ENCODE data around the gene TCEANC. TPM values are rescaled to one million over a fixed set of nuclear protein-coding genes. Genes with fewer than 3 reads are reported as not detected.

The TCEANC gene
- total RNA-seq, 2 donors from 2014 or later = 1.8 to 3.6 TPM

DNA sequence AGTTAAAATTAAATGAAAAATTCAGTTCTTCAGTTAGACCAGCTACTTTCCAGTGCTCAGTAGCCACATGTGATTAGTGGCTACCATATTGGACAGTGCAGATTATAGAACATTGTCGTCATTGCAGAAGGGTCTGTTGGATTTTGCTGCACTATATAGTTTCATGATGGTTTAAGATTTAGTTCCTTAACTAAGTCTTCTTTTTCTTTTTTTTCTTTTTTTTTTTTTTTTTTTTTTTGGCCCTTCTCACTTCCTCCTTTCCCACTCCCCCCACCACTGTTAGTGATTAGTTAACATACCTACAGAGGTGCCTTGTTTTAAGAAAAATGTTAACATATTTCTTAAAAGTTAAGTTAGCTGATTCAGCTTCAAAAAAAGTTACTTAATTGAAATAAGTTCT, 45.0 kb downstream of the TCEANC start:
- Mint-ChIP-seq H3K4me1 (peaks cover 11% of the 10 kb centered on the region), H3K9me3 (peaks cover 64% of the 10 kb centered on the region), H3K4me3 (no peak overlapping the region), H3K27ac (no peak overlapping the region), H3K36me3 (ENCODE audit: low read depth) (no peaks in the 10 kb centered on the region), H3K27me3 (ENCODE audit: insufficient read depth) (no peaks in the 10 kb centered on the region)
- TF ChIP-seq, protein P1, sequence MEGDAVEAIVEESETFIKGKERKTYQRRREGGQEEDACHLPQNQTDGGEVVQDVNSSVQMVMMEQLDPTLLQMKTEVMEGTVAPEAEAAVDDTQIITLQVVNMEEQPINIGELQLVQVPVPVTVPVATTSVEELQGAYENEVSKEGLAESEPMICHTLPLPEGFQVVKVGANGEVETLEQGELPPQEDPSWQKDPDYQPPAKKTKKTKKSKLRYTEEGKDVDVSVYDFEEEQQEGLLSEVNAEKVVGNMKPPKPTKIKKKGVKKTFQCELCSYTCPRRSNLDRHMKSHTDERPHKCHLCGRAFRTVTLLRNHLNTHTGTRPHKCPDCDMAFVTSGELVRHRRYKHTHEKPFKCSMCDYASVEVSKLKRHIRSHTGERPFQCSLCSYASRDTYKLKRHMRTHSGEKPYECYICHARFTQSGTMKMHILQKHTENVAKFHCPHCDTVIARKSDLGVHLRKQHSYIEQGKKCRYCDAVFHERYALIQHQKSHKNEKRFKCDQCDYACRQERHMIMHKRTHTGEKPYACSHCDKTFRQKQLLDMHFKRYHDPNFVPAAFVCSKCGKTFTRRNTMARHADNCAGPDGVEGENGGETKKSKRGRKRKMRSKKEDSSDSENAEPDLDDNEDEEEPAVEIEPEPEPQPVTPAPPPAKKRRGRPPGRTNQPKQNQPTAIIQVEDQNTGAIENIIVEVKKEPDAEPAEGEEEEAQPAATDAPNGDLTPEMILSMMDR (conservative IDR thresholded peaks at IDR 0.05) = no peak
- DNase-seq = no peak
- no peak overlapping the region for H3K27ac ChIP-seq (ENCODE audit: low read depth, low read length)
- H3K4me3 ChIP-seq (ENCODE audit: low read length) = no peak overlapping the region
- 90% methylated on average over 1 of the region's 1 CpG; no CpG with 5 or more reads in 1 of the 2 experiments for WGBS, 2 experiments (ENCODE audit: insufficient coverage in 1 of 2, insufficient read length in 1 of 2)
- H3K36me3 ChIP-seq (ENCODE audit: control insufficient read depth, insufficient read depth, low read length) = peaks cover 4% of the 10 kb centered on the region
- H3K9me3 ChIP-seq (ENCODE audit: control insufficient read depth, low read length) = no peaks in the 10 kb centered on the region
- no peaks in the 10 kb centered on the region for H3K4me1 ChIP-seq (ENCODE audit: control insufficient read depth, insufficient read depth, low read length)
- H3K27me3 ChIP-seq (ENCODE audit: control insufficient read depth, insufficient read depth, low read length, poor library complexity, severe bottlenecking) = no peaks in the 10 kb centered on the region
- no peak overlapping the region for H3K9ac ChIP-seq (ENCODE audit: extremely low read depth, low read length, poor library complexity, severe bottlenecking)

DNA sequence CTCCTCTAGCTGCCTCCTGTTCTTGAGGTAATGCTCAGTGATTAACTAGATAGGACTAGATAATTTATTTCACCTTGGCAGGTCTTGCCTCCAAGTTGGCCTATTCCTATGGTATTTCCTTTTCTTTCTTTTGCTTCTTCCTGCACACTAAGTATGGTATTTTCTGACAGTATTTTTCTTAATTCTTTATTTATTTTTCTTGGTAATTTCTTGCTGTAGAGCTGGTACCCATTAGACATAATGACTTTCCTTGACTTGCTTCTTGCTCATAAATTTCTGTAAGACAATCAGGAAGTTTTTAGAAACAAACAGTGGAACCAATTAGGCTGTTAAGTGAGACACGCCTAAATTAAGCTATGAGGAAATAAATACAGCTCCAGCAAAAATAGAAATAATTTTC, 45.5 kb downstream of the TCEANC start:
- H3K27me3 ChIP-seq (ENCODE audit: control insufficient read depth, insufficient read depth, low read length, poor library complexity, severe bottlenecking) = no peaks in the 10 kb centered on the region
- peaks cover 59% of the 10 kb centered on the region for H3K9me3 Mint-ChIP-seq
- no peaks in the 10 kb centered on the region for H3K27me3 Mint-ChIP-seq (ENCODE audit: insufficient read depth)
- TF ChIP-seq, protein P1 (conservative IDR thresholded peaks at IDR 0.05) = no peak
- H3K36me3 ChIP-seq (ENCODE audit: control insufficient read depth, insufficient read depth, low read length) = peaks cover 4% of the 10 kb centered on the region
- no peaks in the 10 kb centered on the region for H3K36me3 Mint-ChIP-seq (ENCODE audit: low read depth)
- H3K4me3 Mint-ChIP-seq = no peak overlapping the region
- H3K27ac ChIP-seq (ENCODE audit: low read depth, low read length) = no peak overlapping the region
- no peak overlapping the region for H3K27ac Mint-ChIP-seq
- H3K4me1 Mint-ChIP-seq = peaks cover 7% of the 10 kb centered on the region
- no peak overlapping the region for H3K4me3 ChIP-seq (ENCODE audit: low read length)
- H3K9ac ChIP-seq (ENCODE audit: extremely low read depth, low read length, poor library complexity, severe bottlenecking) = no peak overlapping the region
- H3K4me1 ChIP-seq (ENCODE audit: control insufficient read depth, insufficient read depth, low read length) = no peaks in the 10 kb centered on the region
- WGBS, 2 experiments (ENCODE audit: insufficient coverage in 1 of 2, insufficient read length in 1 of 2) = 100% methylated on average over 1 of the region's 1 CpG; no CpG with 5 or more reads in 1 of the 2 experiments
- DNase-seq = no peak
- H3K9me3 ChIP-seq (ENCODE audit: control insufficient read depth, low read length) = no peaks in the 10 kb centered on the region

- peaks cover 55% of the 10 kb centered on the region for H3K9me3 Mint-ChIP-seq
- TF ChIP-seq, protein P1 (conservative IDR thresholded peaks at IDR 0.05) = no peak
- H3K4me3 Mint-ChIP-seq = no peak overlapping the region
- Histone ChIP-seq H3K9me3 (ENCODE audit: control insufficient read depth, low read length) (no peaks in the 10 kb centered on the region), H3K36me3 (ENCODE audit: control insufficient read depth, insufficient read depth, low read length) (peaks cover 8% of the 10 kb centered on the region), H3K4me3 (ENCODE audit: low read length) (no peak overlapping the region), H3K4me1 (ENCODE audit: control insufficient read depth, insufficient read depth, low read length) (no peaks in the 10 kb centered on the region), H3K27me3 (ENCODE audit: control insufficient read depth, insufficient read depth, low read length, poor library complexity, severe bottlenecking) (no peaks in the 10 kb centered on the region), H3K27ac (ENCODE audit: low read depth, low read length) (no peak overlapping the region), H3K9ac (ENCODE audit: extremely low read depth, low read length, poor library complexity, severe bottlenecking) (no peak overlapping the region)
- H3K36me3 Mint-ChIP-seq (ENCODE audit: low read depth) = no peaks in the 10 kb centered on the region
- no peak overlapping the region for H3K27ac Mint-ChIP-seq
- no peaks in the 10 kb centered on the region for H3K27me3 Mint-ChIP-seq (ENCODE audit: insufficient read depth)
- peaks cover 3% of the 10 kb centered on the region for H3K4me1 Mint-ChIP-seq
- WGBS, 2 experiments (ENCODE audit: insufficient coverage in 1 of 2, insufficient read length in 1 of 2) = 95 to 100% methylated on average over 1 to 5 of the region's 7 CpGs
- no peak for DNase-seq
These were observed 46.4 kb downstream of the TCEANC start for GRCh38 chrX:13699183-13699826.

Data from endodermal cell (in vitro differentiated cells).